PC-9 (cell line): ENCODE data around the gene PTPRG. TPM values are rescaled to one million over a fixed set of nuclear protein-coding genes. Genes with fewer than 3 reads are reported as not detected.

Source experiments
- BruUV-seq: library from RNA; stranded (reverse); fragments of 400-500 nt; replicated peaks from 2 replicates; lab custom pipeline; 2021; lab: Mats Ljungman, UMichigan
- CTCF ChIA-PET: fragments of 300-600 bp; sonication (Branson Sonifier 250); formaldehyde crosslinking; loops from one replicate; lab custom pipeline; 2022; ENCODE audit warnings: antibody characterized with exemption; lab: Charles Lee
- POLR2A ChIA-PET: fragments of 300-600 bp; sonication (Branson Sonifier 250); formaldehyde crosslinking; loops from one replicate; lab custom pipeline; 2022; ENCODE audit warnings: antibody characterized with exemption; ENCODE audit not compliant: unreplicated experiment; lab: Charles Lee
- DNase-seq, 2 experiments: peaks; one replicate each; pipeline versions ENCODE4 v3.0.0 to v3.0.0-alpha.2; 2015 to 2022; ENCODE audit warnings: mixed read lengths in 1 of 2
- H2AFZ ChIP-seq: fragments of 200-600 bp; sonication (generic); 2 replicates; pipeline ENCODE4 v1.8.1; 2017; ENCODE audit warnings: antibody characterized with exemption
- H3F3A ChIP-seq: fragments of 200-600 bp; sonication (generic); 2 replicates; pipeline ENCODE4 v1.8.1; 2017; ENCODE audit warnings: antibody characterized with exemption, mild to moderate bottlenecking, low read depth; ENCODE audit not compliant: insufficient read depth
- H3K27ac ChIP-seq: fragments of 200-600 bp; sonication (generic); 2 replicates; pipeline ENCODE4 v1.6.1; 2016; ENCODE audit warnings: mixed run types
- H3K27me3 ChIP-seq: fragments of 200-600 bp; sonication (generic); 2 replicates; pipeline ENCODE4 v1.6.1; 2016; ENCODE audit warnings: low read depth, mixed run types; ENCODE audit not compliant: insufficient read depth
- H3K36me3 ChIP-seq: fragments of 200-600 bp; sonication (generic); 2 replicates; pipeline ENCODE4 v1.6.1; 2016; ENCODE audit warnings: low read depth, mixed run types
- H3K4me1 ChIP-seq: fragments of 200-600 bp; sonication (generic); replicated peaks from 2 replicates; pipeline ENCODE4 v1.6.1; 2016; ENCODE audit warnings: mixed run types; ENCODE audit not compliant: insufficient read depth
- H3K4me2 ChIP-seq: fragments of 200-600 bp; sonication (generic); 2 replicates; pipeline ENCODE4 v1.6.1; 2017; ENCODE audit warnings: mixed run types
- H3K4me3 ChIP-seq: fragments of 200-600 bp; sonication (generic); 2 replicates; pipeline ENCODE4 v1.6.1; 2016; ENCODE audit warnings: mixed run types
- H3K79me2 ChIP-seq: fragments of 200-600 bp; sonication (generic); 2 replicates; pipeline ENCODE4 v1.6.1; 2017; ENCODE audit warnings: low read depth, mixed run types
- H3K9me2 ChIP-seq: fragments of 200-600 bp; sonication (generic); 2 replicates; pipeline ENCODE4 v1.8.1; 2017; ENCODE audit warnings: mild to moderate bottlenecking; ENCODE audit not compliant: insufficient read depth
- H3K9me3 ChIP-seq: fragments of 200-600 bp; sonication (generic); 2 replicates; pipeline ENCODE4 v1.8.1; 2016; ENCODE audit warnings: low read depth; ENCODE audit not compliant: insufficient read depth
- H4K20me1 ChIP-seq: fragments of 200-600 bp; sonication (generic); 2 replicates; pipeline ENCODE4 v1.8.1; 2017; ENCODE audit not compliant: insufficient read depth
- CTCF ChIP-seq: fragments of 200-600 bp; sonication (generic); conservative IDR thresholded peaks from 2 replicates; pipeline ENCODE4 v1.6.1; 2017; ENCODE audit warnings: mixed run types, antibody characterized with exemption, mild to moderate bottlenecking, moderate library complexity
- EZH2 ChIP-seq: fragments of 200-600 bp; sonication (generic); IDR thresholded peaks from 2 replicates; pipeline ENCODE4 v1.8.0; 2017; ENCODE audit warnings: antibody characterized with exemption, low read depth
- intact Hi-C: fragments of 100-400 bp; cut with micrococcal nuclease; formaldehyde crosslinking; loops from one replicate; pipeline ENCODE4 v1.10.0; 2022; ENCODE audit not compliant: unreplicated experiment
- total RNA-seq: library from RNA; stranded (reverse); gene quantifications from 2 replicates; pipeline ENCODE4 v1.2.3, GENCODE V29; 2021

Gene PTPRG
- total RNA-seq, 1 experiment from 2014 or later = 32.9 TPM

GRCh38 chr3:61537366-61537765 is 24.0 kb upstream of the PTPRG start:
- Histone ChIP-seq H3K4me3 (no peak overlapping the region), H3K79me2 (no peaks in the 10 kb centered on the region), H3K27ac (no peak overlapping the region), H4K20me1 (no peaks in the 10 kb centered on the region), H3F3A (no peaks in the 10 kb centered on the region), H3K4me1 (no peaks in the 10 kb centered on the region), H3K9me2 (no peaks in the 10 kb centered on the region), H3K27me3 (no peaks in the 10 kb centered on the region), H3K4me2 (no peak overlapping the region), H3K9me3 (no peaks in the 10 kb centered on the region), H2AFZ (no peak overlapping the region), H3K36me3 (no peaks in the 10 kb centered on the region)
- intact Hi-C loops = no loop called here
- DNase-seq = no peak
- BruUV-seq = no TSS peak
- CTCF ChIA-PET = no interaction called here
- POLR2A ChIA-PET = no interaction called here
- TF ChIP-seq CTCF (no peak), EZH2 (no peak)

GRCh38 chr3:61538486-61538885 is 22.9 kb upstream of the PTPRG start:
- Histone ChIP-seq H3K27me3 (no peaks in the 10 kb centered on the region), H3K79me2 (no peaks in the 10 kb centered on the region), H3K9me3 (no peaks in the 10 kb centered on the region), H3K4me1 (no peaks in the 10 kb centered on the region), H3K36me3 (no peaks in the 10 kb centered on the region), H4K20me1 (no peaks in the 10 kb centered on the region), H3K27ac (no peak overlapping the region), H3K4me3 (no peak overlapping the region), H2AFZ (no peak overlapping the region), H3K4me2 (no peak overlapping the region), H3K9me2 (no peaks in the 10 kb centered on the region), H3F3A (no peaks in the 10 kb centered on the region)
- TF ChIP-seq CTCF = no peak
- no peak for TF ChIP-seq EZH2
- intact Hi-C loops = no loop called here
- no TSS peak for BruUV-seq
- ChIA-PET POLR2A (no interaction called here), CTCF (no interaction called here)
- DNase-seq = no peak

GRCh38 chr3:61541694-61542093 is 19.7 kb upstream of the PTPRG start:
- no peak for DNase-seq
- BruUV-seq = no TSS peak
- H3K36me3 ChIP-seq = no peaks in the 10 kb centered on the region
- TF ChIP-seq CTCF (no peak), EZH2 (no peak)
- H3K4me3 ChIP-seq = no peak overlapping the region
- H3K79me2 ChIP-seq = no peaks in the 10 kb centered on the region
- ChIA-PET POLR2A (no interaction called here), CTCF (no interaction called here)
- no peak overlapping the region for H3K4me2 ChIP-seq
- no peak overlapping the region for H2AFZ ChIP-seq
- intact Hi-C loops = no loop called here
- H3K9me3 ChIP-seq = no peaks in the 10 kb centered on the region
- H3F3A ChIP-seq = no peaks in the 10 kb centered on the region
- H3K27me3 ChIP-seq = no peaks in the 10 kb centered on the region
- no peak overlapping the region for H3K27ac ChIP-seq
- no peaks in the 10 kb centered on the region for H3K9me2 ChIP-seq
- no peaks in the 10 kb centered on the region for H4K20me1 ChIP-seq
- H3K4me1 ChIP-seq = no peaks in the 10 kb centered on the region
